GM20000 (cell line): ENCODE data around the gene DIS3L2.
A peak's percentile ranks its signal among the peaks of the same experiment; 100 is the strongest.

Experiments used
- DNase-seq: peaks from one replicate; pipeline ENCODE4 v3.0.0; 2012; ENCODE audit warnings: low spot score
- TF ChIP-seq, protein P1 (sequence below): IDR thresholded peaks from 2 replicates; pipeline ENCODE4 v1.5.1; 2012; ENCODE audit warnings: mild to moderate bottlenecking, control low read depth; ENCODE audit errors: extremely low read depth, missing control alignments

Gene DIS3L2

GRCh38 chr2:232292395-232293154 is 331.1 kb downstream of the DIS3L2 start:
- TF ChIP-seq, protein P1, sequence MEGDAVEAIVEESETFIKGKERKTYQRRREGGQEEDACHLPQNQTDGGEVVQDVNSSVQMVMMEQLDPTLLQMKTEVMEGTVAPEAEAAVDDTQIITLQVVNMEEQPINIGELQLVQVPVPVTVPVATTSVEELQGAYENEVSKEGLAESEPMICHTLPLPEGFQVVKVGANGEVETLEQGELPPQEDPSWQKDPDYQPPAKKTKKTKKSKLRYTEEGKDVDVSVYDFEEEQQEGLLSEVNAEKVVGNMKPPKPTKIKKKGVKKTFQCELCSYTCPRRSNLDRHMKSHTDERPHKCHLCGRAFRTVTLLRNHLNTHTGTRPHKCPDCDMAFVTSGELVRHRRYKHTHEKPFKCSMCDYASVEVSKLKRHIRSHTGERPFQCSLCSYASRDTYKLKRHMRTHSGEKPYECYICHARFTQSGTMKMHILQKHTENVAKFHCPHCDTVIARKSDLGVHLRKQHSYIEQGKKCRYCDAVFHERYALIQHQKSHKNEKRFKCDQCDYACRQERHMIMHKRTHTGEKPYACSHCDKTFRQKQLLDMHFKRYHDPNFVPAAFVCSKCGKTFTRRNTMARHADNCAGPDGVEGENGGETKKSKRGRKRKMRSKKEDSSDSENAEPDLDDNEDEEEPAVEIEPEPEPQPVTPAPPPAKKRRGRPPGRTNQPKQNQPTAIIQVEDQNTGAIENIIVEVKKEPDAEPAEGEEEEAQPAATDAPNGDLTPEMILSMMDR = peak; percentile 79
- DNase-seq = peak; percentile 71

- no peak for DNase-seq
- TF ChIP-seq, protein P1 = no peak
Observed at GRCh38 chr2:232293191-232293590, 331.7 kb downstream of the DIS3L2 start.

GRCh38 chr2:232295971-232296370 is 334.5 kb downstream of the DIS3L2 start:
- TF ChIP-seq, protein P1 = no peak
- DNase-seq = no peak

- TF ChIP-seq, protein P1 = no peak
- no peak for DNase-seq
Observed at GRCh38 chr2:232296776-232297525, 335.4 kb downstream of the DIS3L2 start.

GRCh38 chr2:232299084-232299483 is 337.6 kb downstream of the DIS3L2 start:
- TF ChIP-seq, protein P1 = no peak
- DNase-seq = no peak

DNA sequence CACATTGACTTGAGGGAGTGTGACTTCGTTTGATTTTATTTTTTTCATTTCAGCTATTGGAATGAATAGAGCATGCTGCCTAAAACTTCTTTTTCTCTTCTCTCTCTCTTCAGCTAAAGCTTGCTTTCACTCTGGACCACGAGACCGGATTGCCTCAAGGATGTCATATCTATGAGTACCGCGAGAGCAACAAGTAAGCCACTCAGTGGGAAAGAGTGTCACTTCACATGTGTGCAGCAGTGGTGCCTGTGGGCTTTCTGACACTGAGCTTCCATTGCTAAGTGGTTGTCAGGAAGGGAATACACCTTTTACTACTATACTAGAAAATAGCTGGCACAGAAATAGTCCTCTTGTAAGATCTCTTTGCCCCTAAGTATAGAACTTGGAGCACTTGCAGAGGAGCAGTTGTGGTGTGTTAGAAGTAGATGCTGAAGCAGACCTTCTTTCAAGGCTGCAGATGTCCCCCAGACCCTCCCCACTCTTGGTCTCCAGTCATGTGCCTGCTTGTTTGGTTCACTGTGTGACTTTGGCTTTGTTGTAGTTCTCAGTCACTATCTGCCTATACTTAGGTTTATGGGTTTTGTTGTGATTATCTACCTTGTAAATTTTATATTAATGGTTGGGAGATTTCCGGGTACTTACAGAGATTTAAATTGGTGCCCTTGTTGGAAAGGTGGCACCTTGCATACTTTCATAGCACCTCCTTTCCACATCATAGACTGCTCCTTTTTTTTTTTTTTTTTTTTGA is 338.6 kb downstream of the DIS3L2 start:
- DNase-seq = no peak
- TF ChIP-seq, protein P1 = no peak

DNA sequence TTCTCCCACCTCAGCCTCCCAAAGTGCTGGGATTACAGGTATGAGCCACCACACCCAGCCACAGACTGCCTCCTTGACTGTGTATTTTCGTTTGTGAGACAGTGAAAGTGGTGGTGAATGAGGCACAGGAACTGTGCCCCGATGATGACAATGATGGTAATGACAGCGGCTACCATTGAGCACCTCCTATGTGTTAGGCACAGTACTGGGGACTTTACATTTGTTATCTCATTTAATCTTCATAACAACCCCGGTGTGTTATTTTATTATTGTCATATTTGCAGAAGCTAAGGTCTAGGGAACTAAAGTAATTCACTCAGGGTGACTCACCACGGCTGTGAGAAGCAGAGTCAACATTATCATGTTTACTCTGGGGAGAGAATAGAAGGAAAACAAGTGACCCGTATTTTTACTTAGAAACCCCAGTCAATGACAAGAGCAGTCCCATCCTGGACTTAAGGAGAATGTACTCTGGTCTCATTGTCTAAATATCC is 339.4 kb downstream of the DIS3L2 start:
- no peak for DNase-seq
- TF ChIP-seq, protein P1 = no peak
